RCC 7860 (cell line): Measurements from ENCODE around the gene GPRC5A.
A peak's percentile ranks its signal among the peaks of the same experiment; 100 is the strongest.

Experiments
- DNase-seq: peaks from one replicate; pipeline ENCODE4 v3.0.0-alpha.2; 2015; ENCODE audit warnings: low spot score
- FAIRE-seq: peaks from 2 replicates; lab custom pipeline; 2012; peaks lifted over from hg19 to GRCh38; lab: Jason Lieb, UNC

GPRC5A gene

GRCh38 chr12:12885096-12885792 lies 6.1 kb upstream of the GPRC5A start:
- DNase-seq (no peak), FAIRE-seq (no peak)

- FAIRE-seq: no peak
- DNase-seq: no peak
Measured at GRCh38 chr12:12887471-12887870, 3.9 kb upstream of the GPRC5A start.

- FAIRE-seq (no peak), DNase-seq (no peak)
Measured at GRCh38 chr12:12889701-12890100, 1.7 kb upstream of the GPRC5A start.

- no peak for FAIRE-seq
- DNase-seq: peak; percentile 47
Measured at GRCh38 chr12:12890543-12891079, 751 bp upstream of the GPRC5A start.

- no peak for FAIRE-seq
- no peak for DNase-seq
Measured at GRCh38 chr12:12891881-12892355, 556 bp downstream of the GPRC5A start.

GRCh38 chr12:12892681-12893141 lies 1.3 kb downstream of the GPRC5A start:
- FAIRE-seq (no peak), DNase-seq (no peak)

GRCh38 chr12:12893438-12893837 lies 2.1 kb downstream of the GPRC5A start:
- DNase-seq (no peak), FAIRE-seq (no peak)

- peak; percentile 89 for DNase-seq
- peak; percentile 92 for FAIRE-seq
Measured at GRCh38 chr12:12896260-12896659, 4.9 kb downstream of the GPRC5A start.

- DNase-seq (no peak), FAIRE-seq (no peak)
Measured at GRCh38 chr12:12897302-12897701, 5.9 kb downstream of the GPRC5A start.

- FAIRE-seq: no peak
- DNase-seq: no peak
Measured at GRCh38 chr12:12898136-12898717, 6.9 kb downstream of the GPRC5A start.

GRCh38 chr12:12898911-12899511 lies 7.6 kb downstream of the GPRC5A start:
- FAIRE-seq (no peak), DNase-seq (no peak)

- DNase-seq (peak; percentile 92), FAIRE-seq (peak; percentile 88)
Measured at GRCh38 chr12:12899530-12900380, 8.4 kb downstream of the GPRC5A start.

- no peak for DNase-seq
- no peak for FAIRE-seq
Measured at GRCh38 chr12:12900786-12901157, 9.4 kb downstream of the GPRC5A start.

- DNase-seq: peak; percentile 90
- FAIRE-seq: peak; percentile 86
Measured at GRCh38 chr12:12901158-12901791, 9.9 kb downstream of the GPRC5A start.

GRCh38 chr12:12902036-12902435 lies 10.7 kb downstream of the GPRC5A start:
- FAIRE-seq: peak; percentile 62
- peak; percentile 20 for DNase-seq

- FAIRE-seq: no peak
- no peak for DNase-seq
Measured at GRCh38 chr12:12903642-12904609, 12.6 kb downstream of the GPRC5A start.

GRCh38 chr12:12907552-12907951 lies 16.2 kb downstream of the GPRC5A start:
- no peak for FAIRE-seq

GRCh38 chr12:12908252-12908651 lies 16.9 kb downstream of the GPRC5A start:
- FAIRE-seq: no peak

More at GRCh38 chr12:12907552-12907951, 16.2 kb downstream of the GPRC5A start:
- DNase-seq: no peak

GRCh38 chr12:12908711-12909110 lies 17.3 kb downstream of the GPRC5A start:
- no peak for DNase-seq
- no peak for FAIRE-seq

More at GRCh38 chr12:12908252-12908651, 16.9 kb downstream of the GPRC5A start:
- no peak for DNase-seq
